Measurements from ENCODE around the gene ARID5B.

ARID5B gene

GRCh38 chr10:62082729-62083411, 181.4 kb downstream of the ARID5B start:
- DNase-seq: no peak

GRCh38 chr10:62083412-62084267, 182.1 kb downstream of the ARID5B start:
- peak; percentile 72 for DNase-seq

GRCh38 chr10:62084451-62084850, 183.0 kb downstream of the ARID5B start:
- DNase-seq: no peak

- DNase-seq: no peak
These were observed 183.9 kb downstream of the ARID5B start for GRCh38 chr10:62085404-62085803.

GRCh38 chr10:62085821-62086220, 184.3 kb downstream of the ARID5B start:
- no peak for DNase-seq

GRCh38 chr10:62087329-62087728, 185.8 kb downstream of the ARID5B start:
- DNase-seq: no peak

GRCh38 chr10:62088786-62089185, 187.3 kb downstream of the ARID5B start:
- no peak for DNase-seq

GRCh38 chr10:62092301-62093030, 191.0 kb downstream of the ARID5B start:
- no peak for DNase-seq

GRCh38 chr10:62093863-62094291, 192.4 kb downstream of the ARID5B start:
- no peak for DNase-seq

- no peak for DNase-seq
These were observed 194.0 kb downstream of the ARID5B start for GRCh38 chr10:62095181-62096122.

GRCh38 chr10:62096256-62096933, 194.9 kb downstream of the ARID5B start:
- no peak for DNase-seq

- DNase-seq: no peak
These were observed 197.0 kb downstream of the ARID5B start for GRCh38 chr10:62098278-62099121.

- DNase-seq: no peak
These were observed 197.8 kb downstream of the ARID5B start for GRCh38 chr10:62099299-62099698.

GRCh38 chr10:62103857-62104256, 202.4 kb downstream of the ARID5B start:
- no peak for DNase-seq

- no peak for DNase-seq
These were observed 205.5 kb downstream of the ARID5B start for GRCh38 chr10:62106929-62107519.

- DNase-seq: no peak
These were observed 207.5 kb downstream of the ARID5B start for GRCh38 chr10:62108759-62109586.

- no peak for DNase-seq
These were observed 208.2 kb downstream of the ARID5B start for GRCh38 chr10:62109587-62110293.

GRCh38 chr10:62112300-62112699, 210.8 kb downstream of the ARID5B start:
- DNase-seq: no peak

- no peak for DNase-seq
These were observed 211.5 kb downstream of the ARID5B start for GRCh38 chr10:62112963-62113362.
